ENCODE data around the gene IL3. TPM values are rescaled to one million over a fixed set of nuclear protein-coding genes. Genes with fewer than 3 reads are reported as not detected.

The IL3 gene
- total and polyA plus RNA-seq, 2 of the 4 experiments (the other 2 are of a cell fraction): not detected

GRCh38 chr5:132102944-132103331 lies 42.5 kb downstream of the IL3 start:
- POLR2A ChIA-PET (ENCODE audit: unreplicated experiment): no interaction called here
- BruUV-seq (replicated peaks): no TSS peak
- in situ Hi-C loops (cut with MboI; ENCODE audit: low sequenced_read_pairs): no loop called here

More at GRCh38 chr5:132102944-132103331, 42.5 kb downstream of the IL3 start:
- H3K9ac ChIP-seq (ENCODE audit: low read depth, low read length): no peak overlapping the region
- no peaks in the 10 kb centered on the region for H3K27me3 ChIP-seq (ENCODE audit: control insufficient read depth, insufficient read depth, low read length)
- peak overlapping the region; percentile 93 for H2AK9ac ChIP-seq (replicated peaks; ENCODE audit: low read depth, low read length, poor library complexity)
- peak overlapping the region; percentile 96; the same call in 2 of the 3 replicates for H2BK15ac ChIP-seq (ENCODE audit: low read depth, low read length)
- peak overlapping the region; percentile 92 for H3K14ac ChIP-seq (replicated peaks; ENCODE audit: low read depth, low read length)
- H2BK120ac ChIP-seq (ENCODE audit: low read depth, low read length): peak overlapping the region; percentile 100
- no peak for ATAC-seq (ENCODE audit: low read depth)
- peaks cover 35% of the 10 kb centered on the region for H3K9me1 ChIP-seq (ENCODE audit: insufficient read depth, low read length)
- peak overlapping the region; percentile 71 for H2BK5ac ChIP-seq (ENCODE audit: low read depth, low read length, poor library complexity, severe bottlenecking)
- H4K8ac ChIP-seq (ENCODE audit: low read depth in 2 of 2, low read length in 2 of 2): peak overlapping the region; percentile 58 to 79; a peak in 3 of 4 replicates
- no peaks in the 10 kb centered on the region for H3K9me3 ChIP-seq (ENCODE audit: control insufficient read depth, insufficient read depth, low read length)
- H3K4ac ChIP-seq (ENCODE audit: low read depth, low read length): peak overlapping the region; percentile 99
- peaks cover 27% of the 10 kb centered on the region for H3K4me1 ChIP-seq (ENCODE audit: control insufficient read depth, insufficient read depth, low read length)
- DNase-seq: no peak
- H2AK5ac ChIP-seq (ENCODE audit: low read depth, low read length): peak overlapping the region; percentile 95
- H3K79me1 ChIP-seq (ENCODE audit: low read depth in 1 of 2, low read length in 2 of 2): no peaks in the 10 kb centered on the region
- H2AFZ ChIP-seq (replicated peaks; ENCODE audit: low read length, poor library complexity): peak overlapping the region; percentile 86
- CTCF ChIA-PET: no interaction called here
- H3K27ac ChIP-seq (ENCODE audit: insufficient read depth, low read length): peak overlapping the region; percentile 46
- peak overlapping the region; percentile 57 for H4K5ac ChIP-seq (ENCODE audit: low read depth, low read length)
- H3K4me3 ChIP-seq (ENCODE audit: insufficient read depth, low read depth, low read length): no peak overlapping the region
- H3K23ac ChIP-seq (ENCODE audit: low read depth, low read length): peak overlapping the region; percentile 78
- peak overlapping the region; percentile 43 for H3K18ac ChIP-seq (ENCODE audit: low read depth, low read length)
- dilution Hi-C loops (cut with HindIII; ENCODE audit: low sequenced_read_pairs, unreplicated experiment) (no loop called here), intact Hi-C loops (cut with micrococcal nuclease) (no loop called here)
- 40% methylated on average over 1 of the region's 3 CpGs; no CpG with 5 or more reads in 1 of the 2 experiments for WGBS, 2 experiments (ENCODE audit: extremely low coverage in 2 of 2, insufficient read length in 1 of 2)
- peak overlapping the region; percentile 98 for H2BK20ac ChIP-seq (ENCODE audit: low read depth, low read length)
- H4K91ac ChIP-seq (ENCODE audit: insufficient read depth, low read depth, low read length): peak overlapping the region; percentile 92
- no peak overlapping the region for H3K4me2 ChIP-seq (ENCODE audit: low read depth, low read length)
- H3K56ac ChIP-seq (ENCODE audit: extremely low read depth, insufficient read depth, low read length): peak overlapping the region; percentile 97; the same call in 1 of the 2 replicates
- no peaks in the 10 kb centered on the region for H3K36me3 ChIP-seq (ENCODE audit: control insufficient read depth, insufficient read depth, low read length)
- TF ChIP-seq CHD1 (IDR thresholded peaks at IDR 0.05; ENCODE audit: low read depth, low read length) (no peak), NFE2L2 (IDR thresholded peaks at IDR 0.05; ENCODE audit: low read depth, low read length) (no peak), BHLHE40 (IDR thresholded peaks at IDR 0.05; ENCODE audit: low read depth, low read length) (no peak), CTCF (conservative IDR thresholded peaks at IDR 0.05; ENCODE audit: low read depth, low read length) (no peak), USF2 (IDR thresholded peaks at IDR 0.05; ENCODE audit: low read depth, low read length) (no peak), CEBPB (IDR thresholded peaks at IDR 0.05; ENCODE audit: low read depth, low read length) (no peak)
- no peaks in the 10 kb centered on the region for H4K20me1 ChIP-seq (ENCODE audit: insufficient read depth, low read length)
